BLaER1 (cell line): ENCODE data around the gene HEBP2.

Source experiments
- H3K27ac ChIP-seq: shearing (Covaris generic); formaldehyde crosslinking; 2 replicates; pipeline ENCODE4 v1.8.1; 2022
- H3K27me3 ChIP-seq: shearing (Covaris generic); formaldehyde crosslinking; 2 replicates; pipeline ENCODE4 v1.8.1; 2022
- H3K36me3 ChIP-seq: shearing (Covaris generic); formaldehyde crosslinking; 2 replicates; pipeline ENCODE4 v1.8.1; 2022
- H3K4me1 ChIP-seq: shearing (Covaris generic); formaldehyde crosslinking; 2 replicates; pipeline ENCODE4 v1.8.1; 2022
- H3K4me2 ChIP-seq: shearing (Covaris generic); formaldehyde crosslinking; 2 replicates; pipeline ENCODE4 v1.8.1; 2022
- H3K4me3 ChIP-seq: shearing (Covaris generic); formaldehyde crosslinking; 2 replicates; pipeline ENCODE4 v1.8.1; 2022
- H3K9ac ChIP-seq: shearing (Covaris generic); formaldehyde crosslinking; 2 replicates; pipeline ENCODE4 v1.8.1; 2022
- H3K9me3 ChIP-seq: shearing (Covaris generic); formaldehyde crosslinking; 2 replicates; pipeline ENCODE4 v1.8.1; 2022
- H4K20me1 ChIP-seq: shearing (Covaris generic); formaldehyde crosslinking; 2 replicates; pipeline ENCODE4 v1.8.1; 2022
- Cebpa-rat ChIP-seq: shearing (Covaris generic); IDR thresholded peaks from 2 replicates; pipeline ENCODE4 v1.8.1; 2022

The HEBP2 gene

GRCh38 chr6:138377844-138378243 lies 26.2 kb upstream of the HEBP2 start, which contains the start of gene SMIM28:
SMIM28 (plus strand) TSS chr6:138377905; CDS start chr6:138378073, 168 bp downstream.
- no peak within 1 kb of the TSS for H3K4me3 ChIP-seq
- H3K9me3 ChIP-seq: no peaks in the 10 kb centered on the region
- H3K36me3 ChIP-seq: no peaks in the 10 kb centered on the region
- no peak within 1 kb of the TSS for H3K27ac ChIP-seq
- H3K27me3 ChIP-seq: no peaks in the 10 kb centered on the region
- H4K20me1 ChIP-seq: no peaks in the 10 kb centered on the region
- no peak for TF ChIP-seq Cebpa-rat
- H3K9ac ChIP-seq: no peak within 1 kb of the TSS
- no peaks in the 10 kb centered on the region for H3K4me1 ChIP-seq
- no peak within 1 kb of the TSS for H3K4me2 ChIP-seq

- Histone ChIP-seq H4K20me1 (no peaks in the 10 kb centered on the region), H3K27ac (no peak overlapping the region), H3K4me2 (no peak overlapping the region), H3K27me3 (no peaks in the 10 kb centered on the region), H3K9me3 (no peaks in the 10 kb centered on the region), H3K36me3 (no peaks in the 10 kb centered on the region), H3K4me3 (no peak overlapping the region), H3K4me1 (no peaks in the 10 kb centered on the region), H3K9ac (no peak overlapping the region)
- no peak for TF ChIP-seq Cebpa-rat
These were observed 25.6 kb upstream of the HEBP2 start for GRCh38 chr6:138378463-138378862.

- no peaks in the 10 kb centered on the region for H3K4me1 ChIP-seq
- H3K9me3 ChIP-seq: no peaks in the 10 kb centered on the region
- no peaks in the 10 kb centered on the region for H4K20me1 ChIP-seq
- H3K4me3 ChIP-seq: no peak overlapping the region
- H3K27ac ChIP-seq: no peak overlapping the region
- H3K27me3 ChIP-seq: no peaks in the 10 kb centered on the region
- no peak overlapping the region for H3K9ac ChIP-seq
- H3K36me3 ChIP-seq: no peaks in the 10 kb centered on the region
- no peak for TF ChIP-seq Cebpa-rat
- H3K4me2 ChIP-seq: no peak overlapping the region
These were observed 21.3 kb upstream of the HEBP2 start for GRCh38 chr6:138382498-138383265.

- H3K27ac ChIP-seq: no peak overlapping the region
- H3K27me3 ChIP-seq: no peaks in the 10 kb centered on the region
- H3K4me3 ChIP-seq: no peak overlapping the region
- no peak overlapping the region for H3K4me2 ChIP-seq
- no peaks in the 10 kb centered on the region for H3K4me1 ChIP-seq
- no peaks in the 10 kb centered on the region for H3K9me3 ChIP-seq
- no peak overlapping the region for H3K9ac ChIP-seq
- H3K36me3 ChIP-seq: no peaks in the 10 kb centered on the region
- TF ChIP-seq Cebpa-rat: no peak
- H4K20me1 ChIP-seq: no peaks in the 10 kb centered on the region
These were observed 20.2 kb upstream of the HEBP2 start for GRCh38 chr6:138383776-138384175.

GRCh38 chr6:138386897-138387296 lies 17.1 kb upstream of the HEBP2 start:
- H3K9me3 ChIP-seq: no peaks in the 10 kb centered on the region
- no peaks in the 10 kb centered on the region for H4K20me1 ChIP-seq
- H3K9ac ChIP-seq: no peak overlapping the region
- no peak overlapping the region for H3K27ac ChIP-seq
- no peak overlapping the region for H3K4me2 ChIP-seq
- no peaks in the 10 kb centered on the region for H3K27me3 ChIP-seq
- TF ChIP-seq Cebpa-rat: no peak
- no peak overlapping the region for H3K4me3 ChIP-seq
- H3K4me1 ChIP-seq: no peaks in the 10 kb centered on the region
- no peaks in the 10 kb centered on the region for H3K36me3 ChIP-seq

- TF ChIP-seq Cebpa-rat: no peak
- H3K4me3 ChIP-seq: no peak overlapping the region
- H3K9me3 ChIP-seq: no peaks in the 10 kb centered on the region
- H3K4me1 ChIP-seq: no peaks in the 10 kb centered on the region
- no peaks in the 10 kb centered on the region for H4K20me1 ChIP-seq
- H3K4me2 ChIP-seq: no peak overlapping the region
- H3K9ac ChIP-seq: no peak overlapping the region
- H3K36me3 ChIP-seq: no peaks in the 10 kb centered on the region
- no peak overlapping the region for H3K27ac ChIP-seq
- no peaks in the 10 kb centered on the region for H3K27me3 ChIP-seq
These were observed 16.2 kb upstream of the HEBP2 start for GRCh38 chr6:138387577-138388368.

- H3K9ac ChIP-seq: no peak overlapping the region
- no peak overlapping the region for H3K27ac ChIP-seq
- no peaks in the 10 kb centered on the region for H3K9me3 ChIP-seq
- peaks cover 9% of the 10 kb centered on the region for H3K4me1 ChIP-seq
- no peaks in the 10 kb centered on the region for H4K20me1 ChIP-seq
- no peaks in the 10 kb centered on the region for H3K27me3 ChIP-seq
- no peaks in the 10 kb centered on the region for H3K36me3 ChIP-seq
- H3K4me3 ChIP-seq: no peak overlapping the region
- no peak overlapping the region for H3K4me2 ChIP-seq
- no peak for TF ChIP-seq Cebpa-rat
These were observed 14.5 kb upstream of the HEBP2 start for GRCh38 chr6:138389551-138389950.

GRCh38 chr6:138393871-138394783 lies 9.9 kb upstream of the HEBP2 start:
- Histone ChIP-seq H3K27me3 (no peaks in the 10 kb centered on the region), H3K9me3 (no peaks in the 10 kb centered on the region), H3K36me3 (no peaks in the 10 kb centered on the region), H3K4me1 (peaks cover 11% of the 10 kb centered on the region), H3K27ac (peak overlapping the region; percentile 52; the same call in 1 of the 2 replicates), H3K4me2 (peak overlapping the region; percentile 49), H4K20me1 (no peaks in the 10 kb centered on the region), H3K9ac (no peak overlapping the region), H3K4me3 (no peak overlapping the region)
- TF ChIP-seq Cebpa-rat: peak; percentile 52; the same call in 1 of the 2 replicates

- TF ChIP-seq Cebpa-rat: no peak
- Histone ChIP-seq H3K27ac (no peak overlapping the region), H3K36me3 (no peaks in the 10 kb centered on the region), H3K9me3 (no peaks in the 10 kb centered on the region), H3K4me2 (no peak overlapping the region), H3K27me3 (no peaks in the 10 kb centered on the region), H3K9ac (no peak overlapping the region), H3K4me1 (peaks cover 11% of the 10 kb centered on the region), H3K4me3 (no peak overlapping the region), H4K20me1 (no peaks in the 10 kb centered on the region)
These were observed 7.3 kb upstream of the HEBP2 start for GRCh38 chr6:138396709-138397108.
